ENCODE data around the gene PIP5K1C. TPM values are rescaled to one million over a fixed set of nuclear protein-coding genes. Genes with fewer than 3 reads are reported as not detected.
"Not testable (repeated sequence)": the region's sequence is repeated elsewhere in the genome, so short reads cannot be mapped to it uniquely, and the experiment has no call there.

The PIP5K1C gene
- total RNA-seq, 1 donor from 2014 or later = 40.1 TPM

DNA sequence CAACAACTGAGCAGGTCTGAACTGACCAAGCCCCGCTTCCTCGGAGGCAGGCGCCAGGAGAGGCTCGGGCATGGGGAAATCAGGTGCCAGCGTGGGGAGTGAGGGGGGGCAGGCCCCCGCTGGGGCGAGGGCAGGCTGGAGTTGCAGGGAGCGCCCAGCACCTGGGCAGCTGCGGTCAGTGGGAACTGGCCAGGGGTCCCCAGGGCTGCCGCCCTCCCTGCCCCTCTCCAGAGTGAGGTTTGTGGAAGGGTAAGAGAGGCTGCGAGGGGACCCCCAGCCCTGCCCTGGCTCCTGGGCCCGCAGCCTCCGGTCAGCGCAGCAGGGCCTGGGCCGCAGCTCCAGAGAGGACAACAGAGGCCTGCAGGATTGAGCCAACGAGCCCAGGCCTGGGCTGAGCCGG, 32.5 kb downstream of the PIP5K1C start:
- TF ChIP-seq, protein P1, sequence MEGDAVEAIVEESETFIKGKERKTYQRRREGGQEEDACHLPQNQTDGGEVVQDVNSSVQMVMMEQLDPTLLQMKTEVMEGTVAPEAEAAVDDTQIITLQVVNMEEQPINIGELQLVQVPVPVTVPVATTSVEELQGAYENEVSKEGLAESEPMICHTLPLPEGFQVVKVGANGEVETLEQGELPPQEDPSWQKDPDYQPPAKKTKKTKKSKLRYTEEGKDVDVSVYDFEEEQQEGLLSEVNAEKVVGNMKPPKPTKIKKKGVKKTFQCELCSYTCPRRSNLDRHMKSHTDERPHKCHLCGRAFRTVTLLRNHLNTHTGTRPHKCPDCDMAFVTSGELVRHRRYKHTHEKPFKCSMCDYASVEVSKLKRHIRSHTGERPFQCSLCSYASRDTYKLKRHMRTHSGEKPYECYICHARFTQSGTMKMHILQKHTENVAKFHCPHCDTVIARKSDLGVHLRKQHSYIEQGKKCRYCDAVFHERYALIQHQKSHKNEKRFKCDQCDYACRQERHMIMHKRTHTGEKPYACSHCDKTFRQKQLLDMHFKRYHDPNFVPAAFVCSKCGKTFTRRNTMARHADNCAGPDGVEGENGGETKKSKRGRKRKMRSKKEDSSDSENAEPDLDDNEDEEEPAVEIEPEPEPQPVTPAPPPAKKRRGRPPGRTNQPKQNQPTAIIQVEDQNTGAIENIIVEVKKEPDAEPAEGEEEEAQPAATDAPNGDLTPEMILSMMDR (conservative IDR thresholded peaks at IDR 0.05) = no peak
- DNase-seq (ENCODE audit: low read depth, low spot score) = no peak

DNA sequence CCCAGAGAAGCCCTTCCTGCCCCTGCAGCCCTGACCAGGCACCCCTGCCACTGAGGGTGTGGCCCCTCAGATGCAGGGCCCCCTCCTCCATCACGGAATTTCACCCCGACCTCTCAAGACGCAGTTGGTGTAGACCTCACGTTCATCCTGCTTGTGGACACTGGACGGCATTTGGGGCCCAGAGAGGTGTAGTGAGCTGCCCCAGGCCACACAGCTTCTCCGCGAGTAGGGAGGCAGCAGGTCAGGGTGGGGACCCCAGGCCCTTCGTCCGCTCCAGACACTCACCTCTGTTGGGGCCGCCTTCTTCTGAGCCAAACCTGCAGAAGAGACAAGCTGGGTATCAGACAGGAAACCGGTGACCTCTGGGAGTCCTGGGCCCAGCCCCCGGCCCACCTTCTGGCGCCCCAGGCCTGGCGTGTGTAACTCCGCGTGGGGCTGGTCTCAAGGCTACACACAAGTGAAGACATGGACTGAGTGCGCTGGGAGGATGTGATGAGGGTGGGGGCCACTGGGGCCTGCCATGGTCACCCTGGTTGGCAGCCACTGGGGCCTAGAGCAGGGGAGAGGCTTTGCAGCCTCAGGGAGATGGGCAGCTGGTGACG, 33.1 kb downstream of the PIP5K1C start:
- TF ChIP-seq, protein P1 (conservative IDR thresholded peaks at IDR 0.05) = no peak
- Mint-ChIP-seq H3K27me3 (ENCODE audit: low read depth) (no peaks in the 10 kb centered on the region), H3K9me3 (no peaks in the 10 kb centered on the region), H3K27ac (ENCODE audit: unreplicated experiment) (no peak overlapping the region), H3K4me3 (no peak overlapping the region), H3K36me3 (ENCODE audit: low read depth) (no peaks in the 10 kb centered on the region), H3K4me1 (peaks cover 23% of the 10 kb centered on the region)
- DNase-seq (ENCODE audit: low read depth, low spot score) = no peak

More for the DNA sequence above, 32.5 kb downstream of the PIP5K1C start:
- no peak overlapping the region for H3K4me3 Mint-ChIP-seq
- H3K36me3 Mint-ChIP-seq (ENCODE audit: low read depth) = no peaks in the 10 kb centered on the region
- peaks cover 25% of the 10 kb centered on the region for H3K4me1 Mint-ChIP-seq
- no peaks in the 10 kb centered on the region for H3K27me3 Mint-ChIP-seq (ENCODE audit: low read depth)
- no peaks in the 10 kb centered on the region for H3K9me3 Mint-ChIP-seq
- no peak overlapping the region for H3K27ac Mint-ChIP-seq (ENCODE audit: unreplicated experiment)

DNA sequence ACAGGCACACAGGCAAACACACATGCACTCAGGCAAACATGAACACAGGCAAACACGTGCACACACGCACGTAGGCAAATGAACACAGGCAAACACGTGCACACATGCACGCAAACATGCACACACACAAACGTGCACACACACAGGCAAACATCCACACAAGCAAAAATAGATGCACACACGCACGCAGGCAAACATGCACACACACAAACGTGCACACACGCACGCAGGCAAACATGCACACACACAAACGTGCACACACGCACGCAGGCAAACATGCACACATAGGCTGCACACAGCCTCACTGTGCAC, 33.8 kb downstream of the PIP5K1C start:
- DNase-seq (ENCODE audit: low read depth, low spot score); H3K27ac Mint-ChIP-seq (ENCODE audit: unreplicated experiment); H3K9me3 Mint-ChIP-seq; H3K36me3 Mint-ChIP-seq (ENCODE audit: low read depth); H3K4me3 Mint-ChIP-seq; H3K27me3 Mint-ChIP-seq (ENCODE audit: low read depth): not testable (repeated sequence)
- peaks cover 16% of the 10 kb centered on the region for H3K4me1 Mint-ChIP-seq

DNA sequence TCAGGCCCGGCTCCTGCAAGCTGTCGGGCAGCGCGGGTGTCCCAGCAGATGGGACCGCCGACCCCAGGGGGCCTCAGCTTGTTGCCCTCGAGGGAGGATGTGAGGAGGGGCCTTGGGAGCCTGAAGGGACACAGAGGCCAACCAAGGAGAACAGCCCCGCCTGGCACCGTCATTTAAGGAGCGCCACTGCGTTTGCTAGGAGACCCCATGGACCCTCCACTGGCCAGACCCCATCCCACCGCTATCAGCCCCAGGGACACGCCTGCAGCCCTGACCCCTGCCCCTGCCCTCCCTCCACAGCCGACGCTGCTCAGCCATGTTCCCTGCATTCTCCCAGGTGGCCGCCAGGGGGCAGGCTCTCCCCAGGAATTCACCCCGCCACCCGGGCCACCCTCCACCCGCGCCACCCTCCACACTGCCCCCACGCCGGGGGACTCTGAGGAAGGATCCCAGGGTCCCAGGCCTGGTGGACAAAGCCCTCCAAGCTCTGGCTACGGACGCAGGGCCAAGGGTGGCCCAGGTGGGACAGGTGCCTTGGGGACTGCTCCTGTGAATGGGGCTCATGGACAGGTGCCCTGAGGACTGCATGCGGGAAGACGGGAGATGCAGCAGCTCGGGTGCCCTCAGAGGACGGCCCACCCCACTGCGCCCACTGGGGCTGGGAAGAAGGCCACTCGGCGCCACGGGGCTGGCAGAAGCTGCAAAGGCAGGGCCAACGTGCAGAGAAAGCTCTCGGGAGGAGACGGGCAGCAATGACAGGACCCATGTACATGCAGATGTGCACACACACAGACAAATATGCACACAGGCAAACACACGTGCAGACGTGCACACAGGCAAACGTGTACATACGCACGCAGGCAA, 34.4 kb downstream of the PIP5K1C start:
- DNase-seq (ENCODE audit: low read depth, low spot score) = peak; percentile 78
- Mint-ChIP-seq H3K4me1 (peaks cover 14% of the 10 kb centered on the region), H3K27me3 (ENCODE audit: low read depth) (no peaks in the 10 kb centered on the region), H3K9me3 (no peaks in the 10 kb centered on the region), H3K36me3 (ENCODE audit: low read depth) (no peaks in the 10 kb centered on the region), H3K4me3 (no peak overlapping the region), H3K27ac (ENCODE audit: unreplicated experiment) (no peak overlapping the region)
- TF ChIP-seq, protein P1 (conservative IDR thresholded peaks at IDR 0.05) = peak; percentile 95

DNA sequence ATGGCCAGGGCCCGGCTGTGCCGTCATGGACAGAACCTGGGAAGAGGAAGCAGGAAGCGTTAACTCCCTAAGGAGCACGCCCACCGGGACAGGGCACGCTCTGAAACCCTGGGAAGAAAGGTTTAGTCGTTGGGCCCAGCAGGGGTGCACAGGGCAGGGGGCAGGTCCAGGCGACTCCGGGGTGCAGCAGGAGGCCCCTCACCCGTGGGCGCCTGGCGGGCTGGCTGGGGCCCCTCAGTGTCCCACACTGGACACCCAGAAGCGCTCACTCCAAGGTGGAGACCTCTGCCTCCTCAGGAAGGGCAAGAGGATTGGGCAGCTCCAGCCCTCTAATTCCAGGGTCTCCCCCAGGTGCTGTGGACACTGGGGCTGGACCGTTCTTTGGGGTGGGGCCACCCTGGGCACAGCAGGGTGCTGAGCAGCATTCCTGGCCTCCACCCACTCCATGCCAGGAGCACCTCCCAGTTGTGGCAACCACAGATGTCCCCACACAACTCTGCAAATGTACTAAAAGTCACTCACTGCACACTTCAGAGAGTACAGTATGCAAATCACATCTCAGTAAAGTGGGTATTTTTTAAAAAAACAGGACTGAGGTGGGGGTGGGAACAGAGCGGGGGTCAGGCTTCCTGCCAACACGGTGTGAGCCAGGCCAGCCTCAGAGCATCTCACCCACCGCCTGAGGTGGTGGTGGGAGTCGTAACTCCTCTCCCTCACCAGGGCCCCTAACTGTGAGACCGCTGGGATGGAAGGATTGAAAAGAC, 35.2 kb downstream of the PIP5K1C start:
- TF ChIP-seq, protein P1 (conservative IDR thresholded peaks at IDR 0.05) = no peak
- Mint-ChIP-seq H3K4me3 (no peak overlapping the region), H3K27me3 (ENCODE audit: low read depth) (no peaks in the 10 kb centered on the region), H3K27ac (ENCODE audit: unreplicated experiment) (no peak overlapping the region), H3K4me1 (peaks cover 8% of the 10 kb centered on the region), H3K36me3 (ENCODE audit: low read depth) (no peaks in the 10 kb centered on the region), H3K9me3 (no peaks in the 10 kb centered on the region)
- DNase-seq (ENCODE audit: low read depth, low spot score) = no peak

Data from neural crest cell (in vitro differentiated cells).